Ovary (tissue), 9 donors: Measurements from ENCODE around the gene BCAS1. TPM values are rescaled to one million over a fixed set of nuclear protein-coding genes. Genes with fewer than 3 reads are reported as not detected.

ENCODE experiments used
- DNase-seq, 5 donors: peaks; one replicate each; pipeline ENCODE4 v3.0.0-alpha.2; 2019 to 2020
- H3K27ac ChIP-seq, 2 donors: fragments of 200-600 bp; one replicate each; pipeline versions ENCODE4 v1.5.1 to v1.8.0; 2019 to 2022
- H3K27me3 ChIP-seq: fragments of 200-600 bp; one replicate; pipeline ENCODE4 v1.8.0; 2022
- H3K36me3 ChIP-seq: fragments of 200-600 bp; sonication (generic); one replicate; pipeline ENCODE4 v1.5.1; 2019
- H3K4me1 ChIP-seq: one replicate; pipeline ENCODE4 v1.8.1; 2013; ENCODE audit warnings: mild to moderate bottlenecking, moderate library complexity; ENCODE audit not compliant: insufficient read depth
- H3K4me3 ChIP-seq: fragments of 200-600 bp; sonication (generic); one replicate; pipeline ENCODE4 v1.5.1; 2017
- H3K9me3 ChIP-seq, 2 donors: fragments of 200-600 bp in 1 of 2; sonication (generic) in 1 of 2; one replicate each; pipeline versions ENCODE4 v1.5.1 to v1.8.1; 2013 to 2019; ENCODE audit warnings: mild to moderate bottlenecking in 1 of 2, moderate library complexity in 1 of 2
- EP300 ChIP-seq: sonication (generic); formaldehyde crosslinking; IDR thresholded peaks from one replicate; pipeline ENCODE4 v1.6.1; 2017; ENCODE audit warnings: antibody characterized with exemption
- POLR2A ChIP-seq: fragments of 450-650 bp; IDR thresholded peaks from one replicate; pipeline ENCODE4 v1.6.1; 2017; ENCODE audit warnings: antibody characterized with exemption, mild to moderate bottlenecking, moderate library complexity
- whole genome bisulfite sequencing, 3 donors: extraction: QIAGEN DNeasy Blood & Tissue Kit in 1 of 3; methylation state at CpG; one replicate each; pipeline versions ENCODE4 v1.1.5 to v1.1.7; 2013 to 2017; 5-methylcytosine and 5-hydroxymethylcytosine counted together
- intact Hi-C, 4 donors: fragments of 100-400 bp; cut with DNase I; formaldehyde crosslinking; loops; one replicate each; pipeline versions ENCODE4 v1.11.0 to v1.15.1; 2022 to 2023
- polyA plus RNA-seq, 2 donors: library from polyadenylated mRNA; stranded (reverse); fragments of 200-250 nt in 1 of 2; fragments of 350-450 nt in 1 of 2; fragmentation: Illumina TruSeq in 1 of 2; extraction: RNeasy Lipid Tissue Mini Kit (QIAGEN cat#74804) in 1 of 2; gene quantifications; one replicate each; pipeline ENCODE4 v1.2.3, GENCODE V29; 2013 to 2014
- total RNA-seq, 7 donors: library from RNA; depleted of rRNA in 2 of 7; stranded (reverse); fragments of >200 nt in 2 of 7; fragmentation: NEBNext Ultra II Directional in 3 of 7; extraction: Animal tissue kit (Norgen Biotek cat#: 25700) in 3 of 7; gene quantifications; one replicate each; pipeline versions ENCODE4 v1.1.0 to v1.2.4, GENCODE V29; 2016 to 2023
- TF ChIP-seq, protein P1 (sequence below), 3 donors: fragments of 450-650 bp in 2 of 3; fragments of 200-600 bp in 1 of 3; IDR thresholded peaks; one replicate each; pipeline versions ENCODE4 v1.5.1 to v1.8.0; 2016 to 2022; ENCODE audit warnings: antibody characterized with exemption in 3 of 3, mild to moderate bottlenecking in 1 of 3
- donor health status: DM: no; HTN: no; CAD: no; lungs with moderate emphysema.
- donor health status: DM: no; HTN: no; CAD: no.
- donor health status: Bipolar disorder and iron deficiency.
- donor health status: DM: yes; HTN: yes; CAD: no.
- donor health status: DM: no; HTN: no; CAD: no.
- donor health status: DM: yes; HTN: yes; CAD: no.

Gene BCAS1
- total and polyA plus RNA-seq, 9 donors = 0.13 to 0.92 (median 0.51) TPM; not detected in 2

DNA sequence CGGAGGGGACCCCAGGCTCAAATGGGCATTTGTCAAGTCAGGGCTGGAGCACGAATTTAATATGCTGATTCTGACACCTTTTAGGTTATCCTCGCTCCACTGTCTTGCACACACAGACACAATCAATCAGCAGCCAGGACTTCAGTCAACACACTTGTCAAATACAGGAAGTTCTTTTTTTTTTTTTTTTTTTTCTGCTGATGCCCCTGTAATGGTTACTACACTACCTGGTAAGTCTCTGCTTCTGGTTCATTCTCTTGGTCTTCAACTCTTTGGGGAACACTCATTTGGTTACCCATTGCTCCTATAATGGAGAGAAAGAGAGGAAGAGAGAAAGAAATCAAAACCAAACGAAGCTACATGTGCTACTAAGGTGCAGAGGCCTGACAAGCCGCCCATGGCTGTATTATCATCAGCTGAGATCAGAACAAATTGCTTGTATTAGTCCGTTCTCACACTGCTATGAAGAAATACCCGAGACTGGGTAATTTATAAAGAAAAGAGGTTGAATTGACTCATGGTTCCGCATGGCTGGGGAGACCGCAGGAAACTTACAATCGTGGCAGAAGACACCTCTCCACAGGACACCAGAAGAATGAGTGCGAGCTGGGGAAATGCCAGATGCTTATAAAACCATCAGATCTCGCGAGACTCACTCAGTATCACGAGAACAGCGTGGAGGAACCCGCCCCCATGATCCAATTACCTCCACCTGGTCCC, 11.8 kb downstream of the BCAS1 start:
- 91 to 92% (median 92%) methylated on average over 16 of the region's 16 CpGs for WGBS, 3 donors
- no peak overlapping the region for H3K27ac ChIP-seq
- DNase-seq = no peak
- H3K36me3 ChIP-seq = no peaks in the 10 kb centered on the region
- no peak for TF ChIP-seq POLR2A
- TF ChIP-seq, protein P1, sequence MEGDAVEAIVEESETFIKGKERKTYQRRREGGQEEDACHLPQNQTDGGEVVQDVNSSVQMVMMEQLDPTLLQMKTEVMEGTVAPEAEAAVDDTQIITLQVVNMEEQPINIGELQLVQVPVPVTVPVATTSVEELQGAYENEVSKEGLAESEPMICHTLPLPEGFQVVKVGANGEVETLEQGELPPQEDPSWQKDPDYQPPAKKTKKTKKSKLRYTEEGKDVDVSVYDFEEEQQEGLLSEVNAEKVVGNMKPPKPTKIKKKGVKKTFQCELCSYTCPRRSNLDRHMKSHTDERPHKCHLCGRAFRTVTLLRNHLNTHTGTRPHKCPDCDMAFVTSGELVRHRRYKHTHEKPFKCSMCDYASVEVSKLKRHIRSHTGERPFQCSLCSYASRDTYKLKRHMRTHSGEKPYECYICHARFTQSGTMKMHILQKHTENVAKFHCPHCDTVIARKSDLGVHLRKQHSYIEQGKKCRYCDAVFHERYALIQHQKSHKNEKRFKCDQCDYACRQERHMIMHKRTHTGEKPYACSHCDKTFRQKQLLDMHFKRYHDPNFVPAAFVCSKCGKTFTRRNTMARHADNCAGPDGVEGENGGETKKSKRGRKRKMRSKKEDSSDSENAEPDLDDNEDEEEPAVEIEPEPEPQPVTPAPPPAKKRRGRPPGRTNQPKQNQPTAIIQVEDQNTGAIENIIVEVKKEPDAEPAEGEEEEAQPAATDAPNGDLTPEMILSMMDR (IDR thresholded peaks at IDR 0.05) = no peak
- no peak for TF ChIP-seq EP300
- H3K4me1 ChIP-seq = no peaks in the 10 kb centered on the region
- no peaks in the 10 kb centered on the region for H3K27me3 ChIP-seq
- intact Hi-C loops = no loop called here
- no peaks in the 10 kb centered on the region for H3K9me3 ChIP-seq
- H3K4me3 ChIP-seq = no peak overlapping the region

DNA sequence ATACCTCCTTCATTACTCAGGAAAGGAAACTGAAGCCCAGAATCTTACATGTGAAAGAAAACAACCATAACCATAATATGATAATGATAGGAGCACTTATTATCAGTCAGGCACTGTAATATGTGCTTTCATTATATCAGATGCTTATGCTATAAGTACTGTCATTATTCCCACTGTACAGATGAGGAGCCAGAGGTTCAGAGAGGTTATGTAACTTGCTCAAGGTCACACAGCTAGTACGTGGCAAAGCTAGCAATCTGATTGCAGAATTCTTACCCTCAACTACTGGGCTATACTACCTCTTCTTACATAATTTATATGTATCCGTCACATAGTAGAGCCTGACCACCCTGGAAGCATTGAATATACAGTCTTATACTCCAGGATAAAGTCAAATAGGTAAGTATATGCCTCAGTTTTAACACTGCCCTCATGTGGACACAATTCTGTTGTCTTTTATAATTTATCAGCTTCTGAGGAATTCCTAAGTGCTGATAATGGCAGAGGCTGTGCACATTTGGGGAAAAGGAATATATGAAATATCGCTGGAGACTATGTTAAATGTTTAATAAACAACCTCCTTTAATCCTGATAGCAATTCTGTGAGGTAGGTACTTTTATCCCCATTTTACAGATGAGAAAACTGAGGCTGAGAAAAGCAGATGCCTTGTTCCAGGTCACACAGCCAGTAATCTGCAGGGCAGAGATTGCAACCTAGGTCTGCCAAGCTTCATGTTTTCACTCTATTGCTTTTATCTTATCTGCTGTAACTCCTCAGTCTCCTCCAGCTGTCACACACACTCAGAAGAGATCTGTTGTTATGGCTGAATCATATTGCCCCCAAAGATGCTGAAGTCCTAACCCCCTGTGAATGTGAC, 13.4 kb downstream of the BCAS1 start:
- Histone ChIP-seq H3K27me3 (no peaks in the 10 kb centered on the region), H3K4me3 (no peak overlapping the region), H3K4me1 (no peaks in the 10 kb centered on the region), H3K9me3 (no peaks in the 10 kb centered on the region), H3K27ac (no peak overlapping the region), H3K36me3 (no peaks in the 10 kb centered on the region)
- DNase-seq = no peak
- TF ChIP-seq EP300 (no peak), POLR2A (no peak)
- TF ChIP-seq, protein P1 (IDR thresholded peaks at IDR 0.05) = no peak
- 70 to 80% (median 74%) methylated on average over 3 of the region's 3 CpGs for WGBS, 3 donors
- intact Hi-C loops = no loop called here

DNA sequence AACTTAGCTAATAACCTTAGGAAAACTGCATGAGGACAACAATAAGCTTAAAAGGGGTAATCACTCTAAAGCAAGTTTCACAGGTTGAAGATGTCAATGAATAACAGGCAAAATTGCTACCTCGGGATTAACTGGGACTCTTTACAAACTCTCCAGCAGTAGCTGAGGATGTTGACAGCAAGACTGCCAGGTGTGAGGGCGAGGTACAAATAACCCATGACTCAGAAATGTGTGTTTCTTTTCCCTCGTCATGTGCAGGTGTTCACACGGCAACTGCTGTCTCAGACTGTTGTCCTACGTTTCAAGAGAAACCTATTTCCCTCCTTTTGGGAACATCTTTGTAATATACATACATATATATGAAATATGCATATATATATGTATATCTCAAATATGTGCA, 15.9 kb downstream of the BCAS1 start:
- intact Hi-C loops = no loop called here
- WGBS, 3 donors = 80 to 83% (median 82%) methylated on average over 5 of the region's 5 CpGs
- H3K36me3 ChIP-seq = no peaks in the 10 kb centered on the region
- no peak for DNase-seq
- no peak overlapping the region for H3K4me3 ChIP-seq
- no peaks in the 10 kb centered on the region for H3K9me3 ChIP-seq
- H3K4me1 ChIP-seq = no peaks in the 10 kb centered on the region
- no peaks in the 10 kb centered on the region for H3K27me3 ChIP-seq
- no peak for TF ChIP-seq EP300
- TF ChIP-seq, protein P1 (IDR thresholded peaks at IDR 0.05) = no peak
- no peak for TF ChIP-seq POLR2A
- no peak overlapping the region for H3K27ac ChIP-seq

DNA sequence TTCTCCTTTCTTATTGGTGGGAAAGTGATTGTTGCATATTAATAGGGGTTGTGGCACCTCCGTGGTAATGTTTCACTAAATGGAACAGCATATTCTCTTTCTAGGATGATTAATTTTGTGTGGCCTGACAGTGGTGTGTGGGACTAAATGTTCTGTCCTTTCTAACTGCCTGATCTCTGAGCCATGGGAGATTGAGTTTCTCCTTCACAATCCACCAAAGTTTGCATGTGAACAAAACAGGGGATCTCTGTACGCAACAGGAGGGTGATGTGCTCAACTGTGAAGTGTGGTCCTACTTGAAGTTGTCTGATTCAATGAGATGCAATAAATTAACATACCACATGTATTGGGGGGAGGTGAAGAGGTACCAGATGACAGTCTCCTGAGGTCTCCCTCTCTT, 19.3 kb downstream of the BCAS1 start:
- Histone ChIP-seq H3K36me3 (no peaks in the 10 kb centered on the region), H3K4me1 (no peaks in the 10 kb centered on the region), H3K4me3 (no peak overlapping the region), H3K27ac (no peak overlapping the region), H3K27me3 (no peaks in the 10 kb centered on the region), H3K9me3 (no peaks in the 10 kb centered on the region)
- WGBS, 3 donors = 67 to 78% (median 75%) methylated on average over 2 of the region's 2 CpGs
- TF ChIP-seq, protein P1 (IDR thresholded peaks at IDR 0.05) = no peak
- intact Hi-C loops = no loop called here
- DNase-seq = no peak
